ENCODE data around the gene SLC23A2.
"Not testable (repeated sequence)": the region's sequence is repeated elsewhere in the genome, so short reads cannot be mapped to it uniquely, and the experiment has no call there.

The SLC23A2 gene

DNA sequence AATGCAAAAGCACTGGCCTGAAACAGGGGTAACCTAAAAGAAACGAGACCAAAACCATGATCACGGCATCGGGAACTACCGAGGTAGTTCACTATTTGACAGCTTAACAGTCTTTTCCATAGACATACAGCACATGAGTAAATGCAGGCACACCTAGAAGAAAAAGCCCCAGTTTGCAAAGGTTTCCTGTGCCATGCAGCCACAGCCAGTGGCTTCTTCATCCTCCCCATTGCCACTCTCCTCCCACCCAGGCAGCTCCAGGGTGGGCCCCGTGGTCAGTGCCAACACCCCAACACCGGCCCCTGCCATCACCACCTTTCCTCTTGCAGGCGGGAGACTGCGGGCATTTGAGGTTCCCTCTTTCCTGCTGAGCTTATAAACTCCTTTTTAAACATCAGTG is 115.4 kb downstream of the SLC23A2 start:
- no peak overlapping the region for H3K4me3 ChIP-seq (ENCODE audit: low read depth, low read length)
- TF ChIP-seq, protein P1, sequence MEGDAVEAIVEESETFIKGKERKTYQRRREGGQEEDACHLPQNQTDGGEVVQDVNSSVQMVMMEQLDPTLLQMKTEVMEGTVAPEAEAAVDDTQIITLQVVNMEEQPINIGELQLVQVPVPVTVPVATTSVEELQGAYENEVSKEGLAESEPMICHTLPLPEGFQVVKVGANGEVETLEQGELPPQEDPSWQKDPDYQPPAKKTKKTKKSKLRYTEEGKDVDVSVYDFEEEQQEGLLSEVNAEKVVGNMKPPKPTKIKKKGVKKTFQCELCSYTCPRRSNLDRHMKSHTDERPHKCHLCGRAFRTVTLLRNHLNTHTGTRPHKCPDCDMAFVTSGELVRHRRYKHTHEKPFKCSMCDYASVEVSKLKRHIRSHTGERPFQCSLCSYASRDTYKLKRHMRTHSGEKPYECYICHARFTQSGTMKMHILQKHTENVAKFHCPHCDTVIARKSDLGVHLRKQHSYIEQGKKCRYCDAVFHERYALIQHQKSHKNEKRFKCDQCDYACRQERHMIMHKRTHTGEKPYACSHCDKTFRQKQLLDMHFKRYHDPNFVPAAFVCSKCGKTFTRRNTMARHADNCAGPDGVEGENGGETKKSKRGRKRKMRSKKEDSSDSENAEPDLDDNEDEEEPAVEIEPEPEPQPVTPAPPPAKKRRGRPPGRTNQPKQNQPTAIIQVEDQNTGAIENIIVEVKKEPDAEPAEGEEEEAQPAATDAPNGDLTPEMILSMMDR (IDR thresholded peaks at IDR 0.05; ENCODE audit: borderline replicate concordance, insufficient read depth, low read depth, low read length), result no peak

- TF ChIP-seq, protein P1 (IDR thresholded peaks at IDR 0.05; ENCODE audit: borderline replicate concordance, insufficient read depth, low read depth, low read length), result no peak
- no peak overlapping the region for H3K4me3 ChIP-seq (ENCODE audit: low read depth, low read length)
Observed at GRCh38 chr20:4883546-4883945, 117.8 kb downstream of the SLC23A2 start.

DNA sequence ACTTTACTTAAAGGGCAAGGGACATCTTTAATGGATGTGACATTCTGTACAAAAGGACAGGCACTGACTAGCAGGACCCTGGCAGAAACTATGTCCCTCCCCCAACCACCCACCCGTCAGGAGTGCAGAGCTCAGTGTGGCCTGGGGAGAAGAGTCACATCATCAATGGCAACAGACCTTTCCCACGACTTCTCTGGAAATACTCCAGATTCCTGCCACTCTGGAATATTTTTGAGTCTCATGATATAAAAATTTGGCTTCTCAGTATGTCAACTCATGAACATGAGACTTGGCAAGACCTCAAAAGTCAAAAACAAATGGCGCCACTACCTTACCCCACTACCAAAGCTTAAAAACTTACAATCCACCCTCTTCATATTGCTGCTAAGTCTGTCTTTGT is 118.3 kb downstream of the SLC23A2 start:
- TF ChIP-seq, protein P1 (IDR thresholded peaks at IDR 0.05; ENCODE audit: borderline replicate concordance, insufficient read depth, low read depth, low read length), result no peak

DNA sequence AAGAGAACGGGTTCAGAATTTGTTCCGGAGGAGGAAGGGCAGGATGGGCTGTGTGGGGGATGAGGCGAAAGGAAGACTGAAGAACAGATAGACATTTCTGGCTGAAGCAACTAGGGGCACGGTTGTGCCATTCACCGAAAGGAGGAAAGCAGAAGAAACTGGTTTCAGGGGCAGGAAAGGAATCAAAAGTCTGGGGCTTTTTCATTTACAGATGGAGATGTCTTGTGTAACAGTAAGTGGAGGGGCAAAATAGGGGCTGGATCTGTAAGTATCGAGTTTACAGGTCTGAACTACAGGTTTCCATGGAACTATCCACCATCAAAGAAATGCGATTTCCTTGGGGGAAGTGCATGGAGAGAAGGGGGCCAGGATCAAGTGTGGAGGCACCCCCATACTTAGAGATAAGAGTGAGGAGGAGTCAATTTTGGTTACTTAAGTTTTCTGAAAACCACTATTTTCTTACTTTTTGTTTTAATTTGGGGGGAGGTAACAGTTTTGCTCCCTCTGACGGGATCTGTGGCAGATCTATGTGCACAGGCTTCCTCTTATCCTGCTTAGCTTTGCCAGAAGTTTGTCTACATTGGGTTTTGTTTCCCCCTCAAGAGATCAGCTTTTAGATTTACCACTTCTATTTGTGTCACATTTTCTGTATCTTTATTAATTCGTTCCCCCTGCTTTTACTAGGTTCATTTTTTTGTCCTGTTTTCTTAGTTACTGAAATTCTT is 120.1 kb downstream of the SLC23A2 start:
- no peak overlapping the region for H3K4me3 ChIP-seq (ENCODE audit: low read depth, low read length)
- TF ChIP-seq, protein P1 (IDR thresholded peaks at IDR 0.05; ENCODE audit: borderline replicate concordance, insufficient read depth, low read depth, low read length), result no peak

More for the DNA sequence above, 118.3 kb downstream of the SLC23A2 start:
- H3K4me3 ChIP-seq (ENCODE audit: low read depth, low read length), result no peak overlapping the region

DNA sequence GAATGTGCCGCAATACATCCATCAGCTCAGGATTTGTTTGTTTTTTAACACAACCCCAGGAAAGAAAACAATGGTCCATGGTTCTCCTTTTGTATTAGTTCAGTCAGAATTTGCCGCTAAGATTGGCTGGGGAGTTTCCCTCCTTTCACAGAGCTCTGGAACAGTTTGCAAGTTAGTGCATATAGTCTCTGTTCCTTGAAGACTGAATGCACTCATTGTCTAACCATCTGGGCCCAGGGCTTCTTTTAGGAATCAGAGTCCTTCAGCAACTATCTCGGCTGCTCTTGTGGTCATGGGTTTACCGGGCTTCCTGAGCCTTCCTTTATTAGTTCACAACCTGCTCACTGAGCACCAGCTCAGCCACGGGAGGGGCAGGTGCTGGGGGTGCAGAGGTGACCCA is 121.3 kb downstream of the SLC23A2 start:
- TF ChIP-seq, protein P1 (IDR thresholded peaks at IDR 0.05; ENCODE audit: borderline replicate concordance, insufficient read depth, low read depth, low read length), result no peak

DNA sequence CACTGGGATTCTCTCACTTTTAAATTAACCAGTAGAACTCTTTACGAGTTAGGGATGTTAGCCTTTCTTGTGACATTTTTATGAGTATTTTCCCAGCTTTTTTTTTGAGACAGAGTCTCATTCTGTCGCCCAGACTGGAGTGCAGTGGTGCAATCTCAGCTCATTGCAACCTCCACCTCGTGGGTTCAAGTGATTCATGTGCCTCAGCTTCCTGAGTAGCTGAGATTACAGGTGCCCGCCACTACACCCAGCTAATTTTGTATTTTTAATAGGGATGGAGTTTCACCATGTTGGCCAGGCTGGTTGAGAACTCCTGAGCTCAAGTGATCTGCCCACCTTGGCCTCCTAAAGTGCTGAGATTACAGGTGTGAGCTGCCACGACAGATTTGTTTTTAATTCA is 123.2 kb downstream of the SLC23A2 start:
- not testable (repeated sequence) for H3K4me3 ChIP-seq (ENCODE audit: low read depth, low read length)

More for the DNA sequence above, 121.3 kb downstream of the SLC23A2 start:
- H3K4me3 ChIP-seq (ENCODE audit: low read depth, low read length), result no peak overlapping the region

GRCh38 chr20:4876731-4877130 is 124.6 kb downstream of the SLC23A2 start:
- no peak overlapping the region for H3K4me3 ChIP-seq (ENCODE audit: low read depth, low read length)
- TF ChIP-seq, protein P1 (IDR thresholded peaks at IDR 0.05; ENCODE audit: borderline replicate concordance, insufficient read depth, low read depth, low read length), result no peak
